HG02610 (cell line): ENCODE measurements around the gene KCND2.

Experiments used
- ATAC-seq: cut with Tn5 transposase; IDR thresholded peaks from one replicate; pipeline ENCODE4 v1.9.1; 2021; ENCODE audit warnings: mild to moderate bottlenecking, moderate library complexity; ENCODE audit not compliant: unreplicated experiment

Gene KCND2

GRCh38 chr7:120475994-120476393 is 203.0 kb downstream of the KCND2 start:
- peak; percentile 83 for ATAC-seq

- ATAC-seq: no peak
Observed at GRCh38 chr7:120480472-120480871, 207.5 kb downstream of the KCND2 start.

GRCh38 chr7:120480930-120481329 is 208.0 kb downstream of the KCND2 start:
- no peak for ATAC-seq

GRCh38 chr7:120486164-120486563 is 213.2 kb downstream of the KCND2 start:
- ATAC-seq: no peak

GRCh38 chr7:120502132-120502531 is 229.2 kb downstream of the KCND2 start:
- no peak for ATAC-seq

GRCh38 chr7:120502825-120503224 is 229.8 kb downstream of the KCND2 start:
- ATAC-seq: no peak

GRCh38 chr7:120504386-120504785 is 231.4 kb downstream of the KCND2 start:
- ATAC-seq: no peak

- no peak for ATAC-seq
Observed at GRCh38 chr7:120505770-120506169, 232.8 kb downstream of the KCND2 start.

GRCh38 chr7:120512701-120513100 is 239.7 kb downstream of the KCND2 start:
- no peak for ATAC-seq

GRCh38 chr7:120519224-120519623 is 246.2 kb downstream of the KCND2 start:
- ATAC-seq: no peak

- no peak for ATAC-seq
Observed at GRCh38 chr7:120521761-120522737, 249.1 kb downstream of the KCND2 start.

- no peak for ATAC-seq
Observed at GRCh38 chr7:120523985-120524384, 251.0 kb downstream of the KCND2 start.

GRCh38 chr7:120526902-120527509 is 254.0 kb downstream of the KCND2 start:
- no peak for ATAC-seq

- ATAC-seq: no peak
Observed at GRCh38 chr7:120529736-120530135, 256.8 kb downstream of the KCND2 start.

- ATAC-seq: no peak
Observed at GRCh38 chr7:120538335-120538734, 265.4 kb downstream of the KCND2 start.

GRCh38 chr7:120539321-120539720 is 266.3 kb downstream of the KCND2 start:
- no peak for ATAC-seq

GRCh38 chr7:120547605-120548004 is 274.6 kb downstream of the KCND2 start:
- ATAC-seq: no peak

- ATAC-seq: peak; percentile 49
Observed at GRCh38 chr7:120550494-120551048, 277.6 kb downstream of the KCND2 start.

- peak; percentile 46 for ATAC-seq
Observed at GRCh38 chr7:120553491-120553890, 280.5 kb downstream of the KCND2 start.

GRCh38 chr7:120554960-120555571 is 282.1 kb downstream of the KCND2 start:
- peak; percentile 51 for ATAC-seq

- ATAC-seq: no peak
Observed at GRCh38 chr7:120564145-120564544, 291.2 kb downstream of the KCND2 start.
